Measurements from ENCODE around the gene TSHZ2.
A peak's percentile ranks its signal among the peaks of the same experiment; 100 is the strongest.

Gene TSHZ2

GRCh38 chr20:52936351-52937340 lies 35.5 kb upstream of the TSHZ2 start:
- Histone ChIP-seq H3F3A (ENCODE audit: insufficient read depth, low read length) (no peaks in the 10 kb centered on the region), H3K9ac (ENCODE audit: low read length) (no peak overlapping the region), H4K20me1 (ENCODE audit: insufficient read depth, low read length) (no peaks in the 10 kb centered on the region), H3K4me2 (ENCODE audit: low read length) (no peak overlapping the region), H3K4me3 (ENCODE audit: low read depth, low read length, poor library complexity, severe bottlenecking) (no peak overlapping the region), H2AFZ (ENCODE audit: low read length) (no peak overlapping the region), H3K27ac (ENCODE audit: low read depth, low read length, poor library complexity, severe bottlenecking) (no peak overlapping the region), H3K9me3 (ENCODE audit: low read length) (no peaks in the 10 kb centered on the region; the same call in 1 of the 2 replicates), H3K4me1 (ENCODE audit: insufficient read depth, low read length, severe bottlenecking) (no peaks in the 10 kb centered on the region), H3K27me3 (ENCODE audit: insufficient read depth, low read length) (no peaks in the 10 kb centered on the region), H3K79me2 (ENCODE audit: insufficient read depth, low read length) (no peaks in the 10 kb centered on the region), H3K9me2 (ENCODE audit: low read depth, low read length) (no peaks in the 10 kb centered on the region), H3K36me3 (ENCODE audit: insufficient read depth, low read length) (no peaks in the 10 kb centered on the region)
- TF ChIP-seq EZH2 (IDR thresholded peaks at IDR 0.05; ENCODE audit: borderline replicate concordance, low read length): no peak
- TF ChIP-seq CTCF (IDR thresholded peaks at IDR 0.05; ENCODE audit: low read length): no peak

GRCh38 chr20:52937591-52938100 lies 34.5 kb upstream of the TSHZ2 start:
- H2AFZ ChIP-seq (ENCODE audit: low read length): no peak overlapping the region
- no peaks in the 10 kb centered on the region for H3K4me1 ChIP-seq (ENCODE audit: insufficient read depth, low read length, severe bottlenecking)
- no peak overlapping the region for H3K27ac ChIP-seq (ENCODE audit: low read depth, low read length, poor library complexity, severe bottlenecking)
- no peaks in the 10 kb centered on the region for H4K20me1 ChIP-seq (ENCODE audit: insufficient read depth, low read length)
- H3K4me2 ChIP-seq (ENCODE audit: low read length): no peak overlapping the region
- H3F3A ChIP-seq (ENCODE audit: insufficient read depth, low read length): no peaks in the 10 kb centered on the region
- H3K9me2 ChIP-seq (ENCODE audit: low read depth, low read length): no peaks in the 10 kb centered on the region
- no peak overlapping the region for H3K9ac ChIP-seq (ENCODE audit: low read length)
- H3K27me3 ChIP-seq (ENCODE audit: insufficient read depth, low read length): no peaks in the 10 kb centered on the region
- H3K36me3 ChIP-seq (ENCODE audit: insufficient read depth, low read length): no peaks in the 10 kb centered on the region
- no peaks in the 10 kb centered on the region for H3K79me2 ChIP-seq (ENCODE audit: insufficient read depth, low read length)
- peak; percentile 29; the same call in 1 of the 2 replicates for TF ChIP-seq CTCF (IDR thresholded peaks at IDR 0.05; ENCODE audit: low read length)
- TF ChIP-seq EZH2 (IDR thresholded peaks at IDR 0.05; ENCODE audit: borderline replicate concordance, low read length): no peak
- no peaks in the 10 kb centered on the region; the same call in 1 of the 2 replicates for H3K9me3 ChIP-seq (ENCODE audit: low read length)
- no peak overlapping the region for H3K4me3 ChIP-seq (ENCODE audit: low read depth, low read length, poor library complexity, severe bottlenecking)

- no peak overlapping the region for H3K9ac ChIP-seq (ENCODE audit: low read length)
- no peaks in the 10 kb centered on the region; the same call in 1 of the 2 replicates for H3K9me3 ChIP-seq (ENCODE audit: low read length)
- no peaks in the 10 kb centered on the region for H3K79me2 ChIP-seq (ENCODE audit: insufficient read depth, low read length)
- no peak overlapping the region for H3K27ac ChIP-seq (ENCODE audit: low read depth, low read length, poor library complexity, severe bottlenecking)
- H2AFZ ChIP-seq (ENCODE audit: low read length): no peak overlapping the region
- H3K36me3 ChIP-seq (ENCODE audit: insufficient read depth, low read length): no peaks in the 10 kb centered on the region
- no peaks in the 10 kb centered on the region for H3K4me1 ChIP-seq (ENCODE audit: insufficient read depth, low read length, severe bottlenecking)
- no peaks in the 10 kb centered on the region for H3F3A ChIP-seq (ENCODE audit: insufficient read depth, low read length)
- no peak overlapping the region for H3K4me2 ChIP-seq (ENCODE audit: low read length)
- no peak for TF ChIP-seq EZH2 (IDR thresholded peaks at IDR 0.05; ENCODE audit: borderline replicate concordance, low read length)
- TF ChIP-seq CTCF (IDR thresholded peaks at IDR 0.05; ENCODE audit: low read length): no peak
- H3K9me2 ChIP-seq (ENCODE audit: low read depth, low read length): no peaks in the 10 kb centered on the region
- H4K20me1 ChIP-seq (ENCODE audit: insufficient read depth, low read length): no peaks in the 10 kb centered on the region
- H3K4me3 ChIP-seq (ENCODE audit: low read depth, low read length, poor library complexity, severe bottlenecking): no peak overlapping the region
- no peaks in the 10 kb centered on the region for H3K27me3 ChIP-seq (ENCODE audit: insufficient read depth, low read length)
These were observed 33.0 kb upstream of the TSHZ2 start for GRCh38 chr20:52939141-52939540.

Measured in OCI-LY1 (cell line).